ENCODE results near the gene LONP2. TPM values are rescaled to one million over a fixed set of nuclear protein-coding genes. Genes with fewer than 3 reads are reported as not detected.
A peak's percentile ranks its signal among the peaks of the same experiment; 100 is the strongest.
"Not testable (repeated sequence)": the region's sequence is repeated elsewhere in the genome, so short reads cannot be mapped to it uniquely, and the experiment has no call there.

LONP2 gene
- total RNA-seq, 2 donors from 2014 or later, result 67.1 to 68.2 TPM

GRCh38 chr16:48361012-48361411 is 116.9 kb downstream of the LONP2 start:
- Mint-ChIP-seq H3K36me3 (ENCODE audit: low read depth) (no peaks in the 10 kb centered on the region), H3K4me3 (no peak overlapping the region), H3K27ac (no peak overlapping the region), H3K4me1 (peaks cover 7% of the 10 kb centered on the region), H3K27me3 (no peaks in the 10 kb centered on the region)
- ATAC-seq (no peak), DNase-seq (no peak)
- no peaks in the 10 kb centered on the region for H3K9me3 ChIP-seq (ENCODE audit: control insufficient read depth, low read length, poor library complexity, severe bottlenecking)

- ATAC-seq, result no peak
- H3K4me3 Mint-ChIP-seq, result no peak overlapping the region
- H3K36me3 Mint-ChIP-seq (ENCODE audit: low read depth), result no peaks in the 10 kb centered on the region
- H3K9me3 ChIP-seq (ENCODE audit: control insufficient read depth, low read length, poor library complexity, severe bottlenecking), result no peaks in the 10 kb centered on the region
- DNase-seq, result no peak
- H3K27me3 Mint-ChIP-seq, result no peaks in the 10 kb centered on the region
- H3K27ac Mint-ChIP-seq, result peak overlapping the region; percentile 29
- peaks cover 13% of the 10 kb centered on the region for H3K4me1 Mint-ChIP-seq
Measured at GRCh38 chr16:48361540-48362144, 117.5 kb downstream of the LONP2 start.

GRCh38 chr16:48365025-48365600 is 121.0 kb downstream of the LONP2 start:
- ATAC-seq, result no peak
- no peaks in the 10 kb centered on the region for H3K36me3 Mint-ChIP-seq (ENCODE audit: low read depth)
- peak overlapping the region; percentile 97 for H3K4me3 Mint-ChIP-seq
- H3K9me3 ChIP-seq (ENCODE audit: control insufficient read depth, low read length, poor library complexity, severe bottlenecking), result no peaks in the 10 kb centered on the region
- H3K27ac Mint-ChIP-seq, result peak overlapping the region; percentile 63
- peaks cover 25% of the 10 kb centered on the region for H3K4me1 Mint-ChIP-seq
- H3K27me3 Mint-ChIP-seq, result no peaks in the 10 kb centered on the region
- DNase-seq, result no peak

GRCh38 chr16:48365601-48366164 is 121.6 kb downstream of the LONP2 start:
- H3K4me3 Mint-ChIP-seq, result peak overlapping the region; percentile 97
- ATAC-seq, result peak; percentile 90

GRCh38 chr16:48366165-48367093 is 122.3 kb downstream of the LONP2 start:
- H3K9me3 ChIP-seq (ENCODE audit: control insufficient read depth, low read length, poor library complexity, severe bottlenecking), result no peaks in the 10 kb centered on the region
- Mint-ChIP-seq H3K4me3 (peak overlapping the region; percentile 97), H3K36me3 (ENCODE audit: low read depth) (no peaks in the 10 kb centered on the region), H3K27me3 (no peaks in the 10 kb centered on the region), H3K27ac (peak overlapping the region; percentile 95), H3K4me1 (peaks cover 28% of the 10 kb centered on the region)
- DNase-seq, result peak in 1 of 3 donors; percentile 39
- peak; percentile 85 for ATAC-seq

More at GRCh38 chr16:48365601-48366164, 121.6 kb downstream of the LONP2 start:
- DNase-seq, result peak; percentile 66 to 73 (median 71)
- no peaks in the 10 kb centered on the region for H3K9me3 ChIP-seq (ENCODE audit: control insufficient read depth, low read length, poor library complexity, severe bottlenecking)
- Mint-ChIP-seq H3K27me3 (no peaks in the 10 kb centered on the region), H3K27ac (peak overlapping the region; percentile 95), H3K4me1 (peaks cover 26% of the 10 kb centered on the region), H3K36me3 (ENCODE audit: low read depth) (no peaks in the 10 kb centered on the region)

- ATAC-seq, result no peak
Measured at GRCh38 chr16:48367441-48368049, 123.4 kb downstream of the LONP2 start.

GRCh38 chr16:48369765-48370164 is 125.7 kb downstream of the LONP2 start:
- H3K9me3 ChIP-seq (ENCODE audit: control insufficient read depth, low read length, poor library complexity, severe bottlenecking), result no peaks in the 10 kb centered on the region
- Mint-ChIP-seq H3K36me3 (ENCODE audit: low read depth) (no peaks in the 10 kb centered on the region), H3K4me1 (peaks cover 29% of the 10 kb centered on the region), H3K27ac (no peak overlapping the region), H3K4me3 (no peak overlapping the region), H3K27me3 (no peaks in the 10 kb centered on the region)
- DNase-seq (no peak), ATAC-seq (no peak)

More at GRCh38 chr16:48367441-48368049, 123.4 kb downstream of the LONP2 start:
- H3K4me3 Mint-ChIP-seq, result no peak overlapping the region
- H3K4me1 Mint-ChIP-seq, result peaks cover 31% of the 10 kb centered on the region
- H3K27ac Mint-ChIP-seq, result peak overlapping the region; percentile 95
- DNase-seq, result no peak
- no peaks in the 10 kb centered on the region for H3K36me3 Mint-ChIP-seq (ENCODE audit: low read depth)
- no peaks in the 10 kb centered on the region for H3K27me3 Mint-ChIP-seq
- no peaks in the 10 kb centered on the region for H3K9me3 ChIP-seq (ENCODE audit: control insufficient read depth, low read length, poor library complexity, severe bottlenecking)

GRCh38 chr16:48370229-48370628 is 126.1 kb downstream of the LONP2 start:
- ATAC-seq (no peak), DNase-seq (no peak)
- Mint-ChIP-seq H3K27ac (peak overlapping the region; percentile 21), H3K27me3 (no peaks in the 10 kb centered on the region), H3K4me1 (peaks cover 28% of the 10 kb centered on the region), H3K4me3 (no peak overlapping the region), H3K36me3 (ENCODE audit: low read depth) (no peaks in the 10 kb centered on the region)
- no peaks in the 10 kb centered on the region for H3K9me3 ChIP-seq (ENCODE audit: control insufficient read depth, low read length, poor library complexity, severe bottlenecking)

- DNase-seq; H3K9me3 ChIP-seq (ENCODE audit: control insufficient read depth, low read length, poor library complexity, severe bottlenecking); H3K4me3 Mint-ChIP-seq; H3K27me3 Mint-ChIP-seq; H3K36me3 Mint-ChIP-seq (ENCODE audit: low read depth); ATAC-seq: not testable (repeated sequence)
- Mint-ChIP-seq H3K4me1 (peaks cover 26% of the 10 kb centered on the region), H3K27ac (peak overlapping the region; percentile 41)
Measured at GRCh38 chr16:48370668-48371392, 126.7 kb downstream of the LONP2 start.

- ATAC-seq, result no peak
- H3K4me3 Mint-ChIP-seq, result no peak overlapping the region
- no peaks in the 10 kb centered on the region for H3K27me3 Mint-ChIP-seq
- H3K36me3 Mint-ChIP-seq (ENCODE audit: low read depth), result no peaks in the 10 kb centered on the region
- H3K4me1 Mint-ChIP-seq, result peaks cover 22% of the 10 kb centered on the region
- DNase-seq, result no peak
- H3K27ac Mint-ChIP-seq, result peak overlapping the region; percentile 41
- H3K9me3 ChIP-seq (ENCODE audit: control insufficient read depth, low read length, poor library complexity, severe bottlenecking), result no peaks in the 10 kb centered on the region
Measured at GRCh38 chr16:48371393-48371780, 127.3 kb downstream of the LONP2 start.

- Mint-ChIP-seq H3K4me3 (no peak overlapping the region), H3K4me1 (peaks cover 21% of the 10 kb centered on the region), H3K27me3 (no peaks in the 10 kb centered on the region), H3K27ac (no peak overlapping the region), H3K36me3 (ENCODE audit: low read depth) (no peaks in the 10 kb centered on the region)
- no peaks in the 10 kb centered on the region for H3K9me3 ChIP-seq (ENCODE audit: control insufficient read depth, low read length, poor library complexity, severe bottlenecking)
- DNase-seq (no peak), ATAC-seq (no peak)
Measured at GRCh38 chr16:48372744-48373143, 128.6 kb downstream of the LONP2 start.

- DNase-seq (no peak), ATAC-seq (no peak)
- Mint-ChIP-seq H3K36me3 (ENCODE audit: low read depth) (no peaks in the 10 kb centered on the region), H3K4me3 (no peak overlapping the region), H3K27me3 (no peaks in the 10 kb centered on the region), H3K27ac (no peak overlapping the region), H3K4me1 (peaks cover 26% of the 10 kb centered on the region)
- H3K9me3 ChIP-seq (ENCODE audit: control insufficient read depth, low read length, poor library complexity, severe bottlenecking), result no peaks in the 10 kb centered on the region
Measured at GRCh38 chr16:48373258-48374029, 129.3 kb downstream of the LONP2 start.
